Right lobe of liver (tissue), 6 donors: Measurements from ENCODE around the gene MYL5. TPM values are rescaled to one million over a fixed set of nuclear protein-coding genes. Genes with fewer than 3 reads are reported as not detected.

Experiments
- ATAC-seq, 4 donors: fragments of 200-7000 bp; cut with Tn5 transposase; one replicate each; pipeline ENCODE4 v1.9.1; 2020; ENCODE audit warnings: mild to moderate bottlenecking in 4 of 4, moderate library complexity in 4 of 4
- DNase-seq, 3 donors: peaks; one replicate each; pipeline ENCODE4 v3.0.0-alpha.2; 2020
- H3K27ac ChIP-seq, 3 donors: fragments of 200-600 bp; one replicate each; pipeline ENCODE4 v1.8.0; 2022
- H3K27me3 ChIP-seq, 2 donors: fragments of 200-600 bp; one replicate each; pipeline ENCODE4 v1.8.0; 2022
- H3K36me3 ChIP-seq, 4 donors: fragments of 200-600 bp; sonication (generic) in 1 of 4; one replicate each; pipeline versions ENCODE4 v1.5.1 to v1.8.0; 2017 to 2022; ENCODE audit warnings: control low read depth in 1 of 4
- H3K4me1 ChIP-seq, 4 donors: fragments of 200-600 bp; sonication (generic) in 1 of 4; one replicate each; pipeline versions ENCODE4 v1.5.1 to v1.8.0; 2017 to 2022; ENCODE audit warnings: control low read depth in 1 of 4
- H3K4me3 ChIP-seq, 3 donors: fragments of 200-600 bp; one replicate each; pipeline ENCODE4 v1.8.0; 2022
- H3K9me3 ChIP-seq, 4 donors: fragments of 200-600 bp; sonication (generic) in 1 of 4; one replicate each; pipeline versions ENCODE4 v1.5.1 to v1.8.0; 2017 to 2022; ENCODE audit warnings: control low read depth in 1 of 4
- CTCF ChIP-seq, 4 donors: fragments of 200-600 bp in 3 of 4; fragments of 450-650 bp in 1 of 4; IDR thresholded peaks; one replicate each; pipeline versions ENCODE4 v1.5.1 to v1.8.0; 2016 to 2022; ENCODE audit warnings: antibody characterized with exemption in 4 of 4, mild to moderate bottlenecking in 2 of 4
- POLR2A ChIP-seq: fragments of 450-650 bp; IDR thresholded peaks from one replicate; pipeline ENCODE4 v1.6.1; 2017; ENCODE audit warnings: antibody characterized with exemption, mild to moderate bottlenecking
- WGBS: methylation state at CpG from one replicate; pipeline ENCODE4 v1.1.6; 2018; ENCODE audit warnings: low coverage, low lambda C conversion rate; ENCODE audit not compliant: insufficient coverage; ENCODE audit errors: missing lambda C conversion rate; 5-methylcytosine and 5-hydroxymethylcytosine counted together
- intact Hi-C, 2 donors: fragments of 100-400 bp; cut with DNase I; formaldehyde crosslinking; loops; one replicate each; pipeline versions ENCODE4 v1.11.2 to v1.14.1; 2022
- total RNA-seq, 6 experiments: library from RNA; depleted of rRNA in 2 of 6; stranded (reverse); fragments of >200 nt in 2 of 6; fragmentation: NEBNext Ultra II Directional in 3 of 6; extraction: Animal tissue kit (Norgen Biotek cat#: 25700) in 3 of 6; gene quantifications; one replicate each; pipeline versions ENCODE4 v1.1.0 to v1.2.4, GENCODE V29; 2016 to 2023
- donor health status: DM: no; HTN: yes; CAD: no.
- donor health status: DM: no; HTN: no; CAD: no.
- donor health status: DM: no; HTN: no; CAD: no.
- donor health status: DM: no; HTN: yes; CAD: no.
- donor health status: DM: no; HTN: yes; CAD: no.

Gene MYL5
- total RNA-seq, 6 experiments from 2014 or later, result 6.9 to 9.2 (median 8.4) TPM

DNA sequence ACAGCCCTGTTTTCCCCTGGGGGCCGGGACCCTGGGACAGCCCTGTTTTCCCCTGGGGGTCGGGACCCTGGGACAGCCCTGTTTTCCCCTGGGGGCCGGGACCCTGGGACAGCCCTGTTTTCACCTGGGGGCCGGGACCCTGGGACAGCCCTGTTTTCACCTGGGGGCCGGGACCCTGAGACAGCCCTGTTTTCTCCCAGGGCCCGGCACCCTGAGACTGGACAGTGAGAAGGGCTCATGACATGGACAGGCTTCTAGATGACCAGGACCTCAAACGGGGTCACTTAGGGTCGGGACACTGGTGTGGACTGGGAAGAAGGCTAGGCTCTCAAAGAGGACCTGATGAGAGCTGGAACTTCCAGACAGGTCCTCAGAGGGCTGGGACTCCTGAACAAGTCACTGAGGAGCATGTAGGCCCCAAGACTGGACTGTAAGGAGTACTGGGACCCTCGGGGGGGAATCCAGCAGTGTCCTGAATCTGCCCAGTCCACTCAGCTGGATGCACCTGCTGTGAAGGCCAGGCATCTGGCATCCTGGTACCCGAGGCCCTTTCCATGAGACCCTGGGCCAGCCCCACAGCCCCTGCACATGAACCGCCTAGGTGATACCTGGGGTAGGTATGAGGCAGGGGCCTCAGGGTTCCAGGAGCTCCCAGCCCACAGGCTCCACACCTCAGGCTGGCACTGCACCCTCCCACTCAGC is 33.7 kb downstream of the MYL5 start:
- DNase-seq, result peak in 1 of 3 donors; percentile 49
- intact Hi-C loops, result no loop called here
- H3K27ac ChIP-seq, result no peak overlapping the region
- H3K27me3 ChIP-seq, result no peaks in the 10 kb centered on the region
- TF ChIP-seq CTCF (IDR thresholded peaks at IDR 0.05), result no peak
- TF ChIP-seq POLR2A, result no peak
- H3K36me3 ChIP-seq, result no peaks in the 10 kb centered on the region
- 33% methylated on average over 1 of the region's 11 CpGs for WGBS
- no peak for ATAC-seq
- H3K4me3 ChIP-seq, result no peak overlapping the region
- no peaks in the 10 kb centered on the region for H3K9me3 ChIP-seq
- peaks cover 0 to 5% (median 0%) of the 10 kb centered on the region in 4 donors for H3K4me1 ChIP-seq

GRCh38 chr4:708631-708933 is 34.2 kb downstream of the MYL5 start:
- H3K9me3 ChIP-seq, result no peaks in the 10 kb centered on the region
- intact Hi-C loops, result no loop called here
- ATAC-seq (no peak), DNase-seq (peak in 1 of 3 donors; percentile 36)
- H3K27me3 ChIP-seq, result no peaks in the 10 kb centered on the region
- no peak overlapping the region for H3K4me3 ChIP-seq
- no peak overlapping the region for H3K27ac ChIP-seq
- H3K4me1 ChIP-seq, result peaks cover 0 to 5% (median 0%) of the 10 kb centered on the region in 4 donors
- WGBS, result 70% methylated on average over 2 of the region's 6 CpGs
- TF ChIP-seq CTCF (IDR thresholded peaks at IDR 0.05) (no peak), POLR2A (no peak)
- no peaks in the 10 kb centered on the region for H3K36me3 ChIP-seq

GRCh38 chr4:709348-709747 is 35.0 kb downstream of the MYL5 start:
- H3K4me3 ChIP-seq, result no peak overlapping the region
- 95% methylated on average over 5 of the region's 6 CpGs for WGBS
- no peaks in the 10 kb centered on the region for H3K27me3 ChIP-seq
- H3K9me3 ChIP-seq, result no peaks in the 10 kb centered on the region
- peaks cover 0 to 3% (median 0%) of the 10 kb centered on the region in 4 donors for H3K36me3 ChIP-seq
- ATAC-seq (no peak), DNase-seq (no peak)
- intact Hi-C loops, result no loop called here
- peaks cover 0 to 5% (median 0%) of the 10 kb centered on the region in 4 donors for H3K4me1 ChIP-seq
- TF ChIP-seq POLR2A (no peak), CTCF (IDR thresholded peaks at IDR 0.05) (no peak)
- no peak overlapping the region for H3K27ac ChIP-seq

- H3K27ac ChIP-seq, result no peak overlapping the region
- ATAC-seq, result no peak
These were observed 35.8 kb downstream of the MYL5 start for GRCh38 chr4:710116-710515.

More at GRCh38 chr4:710116-710515, 35.8 kb downstream of the MYL5 start:
- H3K27me3 ChIP-seq, result no peaks in the 10 kb centered on the region
- no peak overlapping the region for H3K4me3 ChIP-seq
- peaks cover 0 to 6% (median 0%) of the 10 kb centered on the region in 4 donors for H3K36me3 ChIP-seq
- no peak for DNase-seq
- no peaks in the 10 kb centered on the region for H3K9me3 ChIP-seq
- WGBS, result 82% methylated on average over 4 of the region's 9 CpGs
- TF ChIP-seq POLR2A (no peak), CTCF (IDR thresholded peaks at IDR 0.05) (no peak)
- H3K4me1 ChIP-seq, result peaks cover 0 to 5% (median 0%) of the 10 kb centered on the region in 4 donors
- intact Hi-C loops, result no loop called here
